ENCODE results near the gene MYRFL. TPM values are rescaled to one million over a fixed set of nuclear protein-coding genes. Genes with fewer than 3 reads are reported as not detected.

MYRFL gene
- total and polyA plus RNA-seq, 2 of the 8 experiments (the other 6 are each of a cell fraction or from before 2014, with no cell fraction given) = 1.1 to 2.0 TPM

- WGBS, 2 experiments (ENCODE audit: extremely low coverage in 1 of 2, insufficient coverage in 1 of 2, insufficient read length in 1 of 2, insufficient replicate concordance in 2 of 2, low coverage in 1 of 2, low lambda C conversion rate in 2 of 2, missing lambda C conversion rate in 1 of 2) = 100% methylated on average over 3 of the region's 3 CpGs; no CpG with 5 or more reads in 1 of the 2 experiments
- H3K56ac ChIP-seq (replicated peaks; ENCODE audit: insufficient read length, low read depth, low read length) = no peak overlapping the region
- H2AK5ac ChIP-seq (ENCODE audit: low read depth, low read length) = no peak overlapping the region
- no peaks in the 10 kb centered on the region for H3K79me1 ChIP-seq (ENCODE audit: low read depth, low read length)
- H3K27me3 ChIP-seq (replicated peaks in 1 of 4; ENCODE audit: control insufficient read depth in 3 of 4, extremely low read depth in 1 of 4, insufficient read depth in 3 of 4, low read length in 3 of 4) = no peaks in the 10 kb centered on the region
- no peak overlapping the region for H3K18ac ChIP-seq (ENCODE audit: extremely low read depth, low read length)
- H3K4me2 ChIP-seq (ENCODE audit: insufficient read depth in 1 of 2, low read depth in 2 of 2, low read length in 2 of 2) = no peak overlapping the region
- no peak overlapping the region for H4K5ac ChIP-seq (ENCODE audit: insufficient read length, low read depth, low read length)
- no peak overlapping the region for H3K27ac ChIP-seq (ENCODE audit: low read depth, low read length)
- no peak overlapping the region for H3K14ac ChIP-seq (ENCODE audit: insufficient read length)
- no peaks in the 10 kb centered on the region for H3K9me3 ChIP-seq (ENCODE audit: insufficient read depth in 2 of 2, low read depth in 1 of 2, low read length in 1 of 2)
- TF ChIP-seq RBBP5 (IDR thresholded peaks at IDR 0.05; ENCODE audit: borderline replicate concordance, low read depth, low read length) = no peak
- peak in 1 of 2 experiments; percentile 3; a peak in 1 of 4 replicates for TF ChIP-seq RAD21 (IDR thresholded peaks at IDR 0.05 in 1 of 2, conservative IDR thresholded peaks at IDR 0.05 in 1 of 2; ENCODE audit: low read depth in 2 of 2, low read length in 2 of 2)
- TF ChIP-seq MAFK (IDR thresholded peaks at IDR 0.05; ENCODE audit: low read depth, low read length) = no peak
- TF ChIP-seq CTBP2 (IDR thresholded peaks at IDR 0.05; ENCODE audit: borderline replicate concordance, insufficient read depth, insufficient read length, low read length) = no peak
- no peak for TF ChIP-seq SP1 (IDR thresholded peaks at IDR 0.05; ENCODE audit: low read depth, low read length)
- FAIRE-seq = no peak
- H2BK12ac ChIP-seq (ENCODE audit: low read depth, low read length) = no peak overlapping the region
- DNase-seq (ENCODE audit: low read depth in 1 of 2, low spot score in 2 of 2) = no peak
- no peak overlapping the region for H4K8ac ChIP-seq (ENCODE audit: extremely low read depth, insufficient read depth, low read length)
- H2BK15ac ChIP-seq (ENCODE audit: low read length) = no peak overlapping the region
- no peaks in the 10 kb centered on the region for H3K23me2 ChIP-seq (ENCODE audit: low read depth, low read length)
- ChIA-PET POLR2A (ENCODE audit: partially characterized antibody) (no interaction called here), CTCF (ENCODE audit: partially characterized antibody) (interaction anchor here (1.5 kb wide), 1 partner anchor 68 kb away, joined by 5 read pairs; no protein-coding TSS in a partner anchor)
- no peak overlapping the region for H4K91ac ChIP-seq (replicated peaks; ENCODE audit: insufficient read length, low read length)
- no peaks in the 10 kb centered on the region for H3K79me2 ChIP-seq (ENCODE audit: control insufficient read depth in 1 of 2, insufficient read depth in 2 of 2, low read length in 2 of 2)
- no peak overlapping the region for H3K9ac ChIP-seq (replicated peaks in 1 of 4; ENCODE audit: extremely low read depth in 1 of 4, low read depth in 3 of 4, low read length in 3 of 4)
- no peaks in the 10 kb centered on the region for H3K36me3 ChIP-seq (ENCODE audit: control insufficient read depth in 2 of 4, insufficient read depth in 4 of 4, low read length in 3 of 4)
- no peak overlapping the region for H2BK5ac ChIP-seq (ENCODE audit: low read depth, low read length)
- no peak overlapping the region for H2BK120ac ChIP-seq (replicated peaks; ENCODE audit: low read depth, low read length)
- H3K4me1 ChIP-seq (replicated peaks in 1 of 4; ENCODE audit: control insufficient read depth in 3 of 4, insufficient read depth in 4 of 4, low read length in 3 of 4) = no peaks in the 10 kb centered on the region
- no peak overlapping the region for H3K23ac ChIP-seq (ENCODE audit: insufficient read length)
- no peak overlapping the region for H2BK20ac ChIP-seq (ENCODE audit: low read length)
- no peak overlapping the region for H2AFZ ChIP-seq (ENCODE audit: low read length)
- no peak overlapping the region for H3K4ac ChIP-seq (replicated peaks; ENCODE audit: insufficient read length, low read depth, low read length)
- H4K20me1 ChIP-seq (replicated peaks in 1 of 2; ENCODE audit: control insufficient read depth in 1 of 2, insufficient read depth in 2 of 2, low read length in 2 of 2) = no peaks in the 10 kb centered on the region
- no peak overlapping the region for H3K4me3 ChIP-seq (ENCODE audit: extremely low read depth in 1 of 4, insufficient read depth in 2 of 4, low read depth in 3 of 4, low read length in 4 of 4)
These were observed 144.0 kb downstream of the MYRFL start for GRCh38 chr12:69969011-69969410.
